ENCODE results near the gene S100A8.

The S100A8 gene

GRCh38 chr1:153389973-153390879, 647 bp downstream of the S100A8 start:
- Mint-ChIP-seq H3K4me1 (no peaks in the 10 kb centered on the region), H3K9me3 (no peaks in the 10 kb centered on the region), H3K36me3 (ENCODE audit: low read depth) (no peaks in the 10 kb centered on the region), H3K4me3 (no peak overlapping the region), H3K27me3 (ENCODE audit: low read depth) (peaks cover 40% of the 10 kb centered on the region), H3K27ac (no peak overlapping the region)
- TF ChIP-seq CTCF (IDR thresholded peaks at IDR 0.05; ENCODE audit: unreplicated experiment in 3 of 3) = no peak

GRCh38 chr1:153389401-153389800, 1.5 kb downstream of the S100A8 start:
- no peak overlapping the region for H3K27ac Mint-ChIP-seq
- H3K27me3 Mint-ChIP-seq (ENCODE audit: low read depth) = peaks cover 38% of the 10 kb centered on the region
- no peaks in the 10 kb centered on the region for H3K4me1 Mint-ChIP-seq
- no peaks in the 10 kb centered on the region for H3K9me3 Mint-ChIP-seq
- no peaks in the 10 kb centered on the region for H3K36me3 Mint-ChIP-seq (ENCODE audit: low read depth)
- no peak overlapping the region for H3K4me3 Mint-ChIP-seq
- TF ChIP-seq CTCF (IDR thresholded peaks at IDR 0.05; ENCODE audit: unreplicated experiment in 3 of 3) = no peak

GRCh38 chr1:153387785-153388184, 3.1 kb downstream of the S100A8 start:
- no peaks in the 10 kb centered on the region for H3K4me1 Mint-ChIP-seq
- no peak for TF ChIP-seq CTCF (IDR thresholded peaks at IDR 0.05; ENCODE audit: unreplicated experiment in 3 of 3)
- H3K27ac Mint-ChIP-seq = no peak overlapping the region
- peaks cover 3% of the 10 kb centered on the region for H3K9me3 Mint-ChIP-seq
- H3K4me3 Mint-ChIP-seq = no peak overlapping the region
- H3K36me3 Mint-ChIP-seq (ENCODE audit: low read depth) = no peaks in the 10 kb centered on the region
- peaks cover 30% of the 10 kb centered on the region for H3K27me3 Mint-ChIP-seq (ENCODE audit: low read depth)

GRCh38 chr1:153387001-153387400, 3.9 kb downstream of the S100A8 start:
- Mint-ChIP-seq H3K36me3 (ENCODE audit: low read depth) (no peaks in the 10 kb centered on the region), H3K27ac (no peak overlapping the region), H3K9me3 (peaks cover 9% of the 10 kb centered on the region), H3K4me3 (no peak overlapping the region), H3K4me1 (no peaks in the 10 kb centered on the region), H3K27me3 (ENCODE audit: low read depth) (peaks cover 22% of the 10 kb centered on the region)
- TF ChIP-seq CTCF (IDR thresholded peaks at IDR 0.05; ENCODE audit: unreplicated experiment in 3 of 3) = no peak

- H3K36me3 Mint-ChIP-seq (ENCODE audit: low read depth) = no peaks in the 10 kb centered on the region
- no peak for TF ChIP-seq CTCF (IDR thresholded peaks at IDR 0.05; ENCODE audit: unreplicated experiment in 3 of 3)
- no peaks in the 10 kb centered on the region for H3K4me1 Mint-ChIP-seq
- peaks cover 13% of the 10 kb centered on the region for H3K9me3 Mint-ChIP-seq
- no peak overlapping the region for H3K27ac Mint-ChIP-seq
- no peak overlapping the region for H3K4me3 Mint-ChIP-seq
- H3K27me3 Mint-ChIP-seq (ENCODE audit: low read depth) = peaks cover 22% of the 10 kb centered on the region
Observed at GRCh38 chr1:153386500-153386901, 4.4 kb downstream of the S100A8 start.

Measured in nephron (organoid).